GM06990 (cell line): ENCODE data around the gene MGARP.
A peak's percentile ranks its signal among the peaks of the same experiment; 100 is the strongest.

Experiments used
- DNase-seq: peaks from one replicate; pipeline ENCODE4 v3.0.0-alpha.2; 2011; ENCODE audit not compliant: insufficient read length; ENCODE audit errors: extremely low read depth
- H3K27me3 ChIP-seq: replicated peaks from 2 replicates; pipeline ENCODE4 v1.6.0; 2011; ENCODE audit warnings: low read length; ENCODE audit not compliant: control insufficient read depth, insufficient read depth
- H3K36me3 ChIP-seq: 2 replicates; pipeline ENCODE4 v1.5.1; 2011; ENCODE audit warnings: low read length; ENCODE audit not compliant: control insufficient read depth, insufficient read depth
- H3K4me3 ChIP-seq: replicated peaks from 2 replicates; pipeline ENCODE4 v1.5.1; 2011; ENCODE audit warnings: low read depth, mild to moderate bottlenecking, control low read depth, low read length
- TF ChIP-seq, protein P1 (sequence below): IDR thresholded peaks from 2 replicates; pipeline ENCODE4 v1.5.1; 2011; ENCODE audit warnings: low read length, control low read depth, mild to moderate bottlenecking, inconsistent platforms; ENCODE audit not compliant: insufficient read depth, poor library complexity, severe bottlenecking

MGARP gene

DNA sequence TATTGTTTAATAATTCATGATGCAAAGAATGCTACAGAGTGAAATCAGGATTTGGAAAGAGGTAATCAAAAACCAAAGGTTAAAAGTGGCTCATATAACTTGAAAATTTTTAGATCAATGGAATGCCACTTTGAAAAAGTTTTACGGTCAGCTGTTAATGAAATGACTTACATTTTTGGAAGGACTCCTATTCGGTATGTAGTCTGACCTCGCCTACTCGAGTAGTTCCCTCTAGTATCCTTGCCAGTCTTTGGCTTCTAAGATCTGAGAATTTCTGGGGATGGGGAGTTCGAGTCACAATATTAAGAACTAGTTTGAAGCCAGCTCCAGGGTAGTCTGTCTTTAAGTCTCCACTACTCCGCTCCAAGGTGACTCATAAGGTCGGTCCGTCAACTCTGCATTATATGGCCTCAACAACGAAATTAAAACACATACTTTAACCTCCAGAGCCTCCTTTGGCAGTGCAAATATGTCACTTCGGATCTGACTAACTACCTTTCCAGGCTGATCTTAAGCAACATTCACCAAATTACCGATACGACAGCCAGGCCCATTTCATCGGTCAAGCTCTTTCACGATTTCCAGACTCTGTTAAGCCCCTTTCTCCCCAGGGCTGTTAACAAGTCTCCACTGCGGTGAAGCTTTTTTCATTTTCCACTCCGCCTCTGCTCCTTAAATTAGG lies 20.5 kb upstream of the MGARP start:
- peak overlapping the region; percentile 86 for H3K4me3 ChIP-seq
- H3K27me3 ChIP-seq, result no peaks in the 10 kb centered on the region
- DNase-seq, result peak; percentile 22
- no peaks in the 10 kb centered on the region; the same call in 1 of the 2 replicates for H3K36me3 ChIP-seq
- TF ChIP-seq, protein P1, sequence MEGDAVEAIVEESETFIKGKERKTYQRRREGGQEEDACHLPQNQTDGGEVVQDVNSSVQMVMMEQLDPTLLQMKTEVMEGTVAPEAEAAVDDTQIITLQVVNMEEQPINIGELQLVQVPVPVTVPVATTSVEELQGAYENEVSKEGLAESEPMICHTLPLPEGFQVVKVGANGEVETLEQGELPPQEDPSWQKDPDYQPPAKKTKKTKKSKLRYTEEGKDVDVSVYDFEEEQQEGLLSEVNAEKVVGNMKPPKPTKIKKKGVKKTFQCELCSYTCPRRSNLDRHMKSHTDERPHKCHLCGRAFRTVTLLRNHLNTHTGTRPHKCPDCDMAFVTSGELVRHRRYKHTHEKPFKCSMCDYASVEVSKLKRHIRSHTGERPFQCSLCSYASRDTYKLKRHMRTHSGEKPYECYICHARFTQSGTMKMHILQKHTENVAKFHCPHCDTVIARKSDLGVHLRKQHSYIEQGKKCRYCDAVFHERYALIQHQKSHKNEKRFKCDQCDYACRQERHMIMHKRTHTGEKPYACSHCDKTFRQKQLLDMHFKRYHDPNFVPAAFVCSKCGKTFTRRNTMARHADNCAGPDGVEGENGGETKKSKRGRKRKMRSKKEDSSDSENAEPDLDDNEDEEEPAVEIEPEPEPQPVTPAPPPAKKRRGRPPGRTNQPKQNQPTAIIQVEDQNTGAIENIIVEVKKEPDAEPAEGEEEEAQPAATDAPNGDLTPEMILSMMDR, result no peak

GRCh38 chr4:139299536-139299935 lies 19.5 kb upstream of the MGARP start:
- no peaks in the 10 kb centered on the region for H3K36me3 ChIP-seq
- H3K4me3 ChIP-seq, result no peak overlapping the region
- DNase-seq, result no peak
- TF ChIP-seq, protein P1, result no peak
- H3K27me3 ChIP-seq, result no peaks in the 10 kb centered on the region

DNA sequence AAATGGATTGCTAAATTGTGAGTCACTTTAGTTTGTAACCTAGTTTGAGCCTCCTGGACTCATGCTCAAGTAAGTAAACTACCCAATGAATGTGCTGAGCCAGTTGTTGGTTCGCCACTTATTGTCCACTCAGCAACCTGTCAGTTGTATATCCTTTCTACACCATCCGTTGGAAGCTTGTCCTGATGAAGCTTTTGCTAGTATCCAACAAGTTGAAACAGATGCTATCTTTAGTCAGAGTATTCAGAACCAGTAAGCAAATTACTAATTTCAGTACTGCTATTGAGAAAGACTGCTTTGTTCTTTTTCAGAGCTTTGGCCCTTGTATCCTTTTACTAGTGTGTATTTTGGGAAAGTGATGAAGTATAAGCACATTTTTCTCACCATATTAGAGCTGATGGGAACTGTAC lies 17.0 kb upstream of the MGARP start:
- DNase-seq, result no peak

DNA sequence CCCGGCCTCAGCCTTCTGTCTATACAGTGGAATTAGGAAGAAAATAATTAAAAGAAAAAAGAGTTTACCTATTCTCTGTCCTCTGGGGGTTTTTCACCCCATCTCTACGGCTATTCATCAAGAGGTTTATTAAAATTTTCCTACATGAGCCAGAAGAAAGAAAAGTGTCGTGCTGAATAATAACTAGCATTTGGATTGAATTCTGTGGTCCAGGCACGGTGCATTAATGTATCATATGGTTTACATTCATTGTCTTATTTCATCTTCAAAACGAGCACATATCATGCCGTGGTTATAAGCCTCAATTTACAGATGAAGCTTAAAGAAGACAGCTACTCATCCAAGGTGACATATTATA lies 15.9 kb upstream of the MGARP start:
- TF ChIP-seq, protein P1, result no peak
- Histone ChIP-seq H3K4me3 (peak overlapping the region; percentile 88; the same call in 1 of the 2 replicates), H3K27me3 (no peaks in the 10 kb centered on the region)

More for the DNA sequence above, 17.0 kb upstream of the MGARP start:
- Histone ChIP-seq H3K4me3 (no peak overlapping the region), H3K27me3 (no peaks in the 10 kb centered on the region), H3K36me3 (no peaks in the 10 kb centered on the region)
- TF ChIP-seq, protein P1, result no peak

DNA sequence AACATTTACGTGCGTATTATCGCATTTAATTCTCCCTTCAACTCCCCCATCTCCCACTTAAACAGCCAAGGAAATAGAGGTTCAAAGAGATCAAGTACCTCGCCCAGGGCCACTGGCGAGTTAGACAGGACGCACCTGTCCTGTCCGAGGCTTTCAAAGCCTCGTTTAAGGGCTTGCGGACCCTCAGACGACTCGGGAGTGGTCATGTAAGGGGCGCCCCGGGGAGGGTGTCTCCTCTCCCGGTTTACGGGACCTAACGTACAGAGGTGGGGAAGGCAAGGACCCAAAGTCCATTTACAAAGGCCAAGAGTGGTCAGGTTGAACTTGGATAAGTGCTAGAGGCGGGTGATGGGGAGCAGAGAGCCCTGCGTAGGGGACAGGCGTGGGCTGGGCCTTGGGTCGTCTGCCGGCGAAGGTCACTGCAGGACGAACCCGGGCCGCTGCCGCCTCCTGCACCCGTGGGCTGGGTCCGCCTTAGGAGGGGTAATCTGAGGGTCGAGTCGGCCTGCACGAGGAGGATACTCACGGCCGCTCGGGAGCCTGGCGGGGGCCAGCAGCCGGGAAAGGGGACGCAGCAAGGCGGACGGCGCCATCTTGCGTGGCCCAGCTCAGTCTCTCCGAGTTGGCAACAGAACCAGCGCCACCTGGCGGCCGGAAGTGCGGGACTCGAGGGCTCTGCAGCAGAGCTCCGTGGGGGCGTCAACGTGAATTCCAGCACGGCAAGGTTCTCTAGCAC lies 15.3 kb upstream of the MGARP start:
- TF ChIP-seq, protein P1, result peak; percentile 99
- peak; percentile 92 for DNase-seq
- H3K36me3 ChIP-seq, result no peaks in the 10 kb centered on the region
- no peaks in the 10 kb centered on the region for H3K27me3 ChIP-seq
- peak overlapping the region; percentile 88 for H3K4me3 ChIP-seq

More for the DNA sequence above, 15.9 kb upstream of the MGARP start:
- no peak for DNase-seq
- H3K36me3 ChIP-seq, result no peaks in the 10 kb centered on the region
